GM12892 (cell line): ENCODE results near the gene FOXN1.

Experiments
- POLR2A ChIP-seq: IDR thresholded peaks from 2 replicates; pipeline ENCODE4 v1.6.1; 2011; ENCODE audit warnings: low read depth, low read length, control low read depth
- POLR2AphosphoS5 ChIP-seq: IDR thresholded peaks from 2 replicates; pipeline ENCODE4 v1.6.1; 2011; ENCODE audit warnings: low read depth, low read length, control low read depth

DNA sequence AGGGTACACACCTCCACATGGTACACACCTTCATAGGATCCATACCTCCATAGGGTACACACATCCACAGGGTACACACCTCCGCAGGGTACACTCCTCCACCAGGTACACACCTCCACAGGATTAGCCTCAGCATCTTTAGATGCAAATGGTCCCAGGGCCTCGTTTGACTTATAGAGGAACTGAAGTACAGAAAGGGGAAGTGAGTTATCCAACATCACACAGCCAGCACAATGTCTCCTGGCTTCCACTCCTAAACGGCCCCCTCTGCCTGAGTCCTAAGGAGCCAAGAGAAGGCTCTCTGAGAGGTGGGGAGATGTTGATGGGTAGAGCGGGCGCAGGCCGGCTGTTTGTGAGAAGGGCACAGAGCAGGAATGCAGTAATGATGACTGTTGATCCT, 12.0 kb downstream of the FOXN1 start:
- TF ChIP-seq POLR2AphosphoS5 (no peak), POLR2A (no peak)
